Panc1 (cell line): ENCODE measurements around the gene SLC2A4RG.

Experiments used
- CTCF ChIP-seq: fragments of 450-650 bp; IDR thresholded peaks from 2 replicates; pipeline ENCODE4 v1.5.1; 2017; ENCODE audit warnings: mild to moderate bottlenecking
- POLR2AphosphoS5 ChIP-seq: IDR thresholded peaks from 2 replicates; pipeline ENCODE4 v1.6.1; 2012; ENCODE audit warnings: mild to moderate bottlenecking, low read depth, low read length, moderate library complexity
- REST ChIP-seq, 2 experiments: IDR thresholded peaks; 2 replicates each; pipeline ENCODE4 v1.6.1; 2011 to 2012; ENCODE audit warnings: low read depth in 2 of 2, control low read depth in 1 of 2, low read length in 1 of 2, mild to moderate bottlenecking in 1 of 2, moderate library complexity in 1 of 2; ENCODE audit not compliant: insufficient read depth in 1 of 2
- TCF7L2 ChIP-seq: IDR thresholded peaks from 2 replicates; pipeline ENCODE4 v1.6.1; 2011; ENCODE audit warnings: mild to moderate bottlenecking, low read depth, low read length, inconsistent platforms

- TF ChIP-seq CTCF (no peak), TCF7L2 (no peak), POLR2AphosphoS5 (no peak), REST (IDR thresholded peaks at IDR 0.05; ENCODE audit: insufficient read depth in 1 of 2, low read depth in 2 of 2, low read length in 1 of 2) (no peak)
Observed at GRCh38 chr20:63769891-63770474, 30.4 kb downstream of the SLC2A4RG start.
